NCI-H345 treated with DMSO at 0.1 percent for 48 hours (cell line): ENCODE results near the gene TGFA.

Experiments
- DNase-seq: peaks from one replicate; lab custom pipeline; 2025; ENCODE audit not compliant: unreplicated experiment; lab: John Stamatoyannopoulos, UW

Gene TGFA

GRCh38 chr2:70525032-70525431 is 28.6 kb downstream of the TGFA start:
- DNase-seq: no peak

- DNase-seq: no peak
Measured at GRCh38 chr2:70523996-70524965, 29.3 kb downstream of the TGFA start.

- DNase-seq: no peak
Measured at GRCh38 chr2:70523672-70523995, 30.0 kb downstream of the TGFA start.

- no peak for DNase-seq
Measured at GRCh38 chr2:70522627-70523026, 31.0 kb downstream of the TGFA start.

- no peak for DNase-seq
Measured at GRCh38 chr2:70520825-70521224, 32.8 kb downstream of the TGFA start.

- no peak for DNase-seq
Measured at GRCh38 chr2:70519453-70519852, 34.2 kb downstream of the TGFA start.

GRCh38 chr2:70518557-70518956 is 35.1 kb downstream of the TGFA start:
- no peak for DNase-seq

- DNase-seq: no peak
Measured at GRCh38 chr2:70517804-70518203, 35.8 kb downstream of the TGFA start.

- no peak for DNase-seq
Measured at GRCh38 chr2:70516596-70516995, 37.0 kb downstream of the TGFA start.

GRCh38 chr2:70515938-70516337 is 37.7 kb downstream of the TGFA start:
- no peak for DNase-seq

- peak; percentile 59 for DNase-seq
Measured at GRCh38 chr2:70514612-70515055, 39.0 kb downstream of the TGFA start.

- DNase-seq: no peak
Measured at GRCh38 chr2:70513738-70514137, 39.9 kb downstream of the TGFA start.

- no peak for DNase-seq
Measured at GRCh38 chr2:70511971-70512729, 41.5 kb downstream of the TGFA start.

GRCh38 chr2:70510313-70510712 is 43.3 kb downstream of the TGFA start:
- no peak for DNase-seq

- no peak for DNase-seq
Measured at GRCh38 chr2:70509565-70509964, 44.1 kb downstream of the TGFA start.

- no peak for DNase-seq
Measured at GRCh38 chr2:70508711-70509462, 44.7 kb downstream of the TGFA start.

GRCh38 chr2:70505613-70506391 is 47.8 kb downstream of the TGFA start:
- DNase-seq: no peak

- DNase-seq: no peak
Measured at GRCh38 chr2:70504750-70505149, 48.9 kb downstream of the TGFA start.

GRCh38 chr2:70503896-70504295 is 49.7 kb downstream of the TGFA start:
- DNase-seq: no peak

GRCh38 chr2:70501728-70502127 is 51.9 kb downstream of the TGFA start:
- DNase-seq: no peak

GRCh38 chr2:70501215-70501614 is 52.4 kb downstream of the TGFA start:
- no peak for DNase-seq
